Neuron (in vitro differentiated cells): ENCODE results near the gene ALPG.
"Not testable (repeated sequence)": the region's sequence is repeated elsewhere in the genome, so short reads cannot be mapped to it uniquely, and the experiment has no call there.

ENCODE experiments used
- H2AFZ ChIP-seq: one replicate; pipeline ENCODE4 v1.6.1; 2013; ENCODE audit warnings: low read depth, mild to moderate bottlenecking, inconsistent platforms, low read length, moderate library complexity
- H3K27me3 ChIP-seq: one replicate; pipeline ENCODE4 v1.6.1; 2013; ENCODE audit warnings: low read length; ENCODE audit not compliant: insufficient read depth
- H3K36me3 ChIP-seq: one replicate; pipeline ENCODE4 v1.6.1; 2013; ENCODE audit warnings: low read length; ENCODE audit not compliant: insufficient read depth
- H3K4me1 ChIP-seq: one replicate; pipeline ENCODE4 v1.6.1; 2013; ENCODE audit warnings: low read length; ENCODE audit not compliant: insufficient read depth
- H3K4me3 ChIP-seq: 2 replicates; pipeline ENCODE4 v1.5.1; 2013; ENCODE audit warnings: mild to moderate bottlenecking, low read length, moderate library complexity
- H3K9me3 ChIP-seq: one replicate; pipeline ENCODE4 v1.6.1; 2013; ENCODE audit warnings: low read length

The ALPG gene

DNA sequence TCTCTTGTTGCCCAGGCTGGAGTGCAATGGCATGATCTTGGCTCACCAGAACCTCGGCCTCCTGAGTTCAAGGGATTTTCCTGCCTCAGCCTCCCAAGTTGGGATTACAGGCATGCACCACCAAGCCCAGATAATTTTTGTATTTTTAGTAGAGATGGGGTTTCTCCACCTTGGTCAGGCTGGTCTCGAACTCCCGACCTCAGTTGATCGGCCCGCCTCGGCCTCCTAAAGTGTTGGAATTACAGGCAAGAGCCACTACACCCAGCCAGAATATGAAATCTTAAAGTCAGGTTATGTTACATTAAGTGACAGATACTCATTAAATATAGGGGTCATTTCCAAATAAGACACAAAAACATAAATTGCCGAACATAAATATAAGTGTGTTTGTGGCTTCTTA lies 12.2 kb upstream of the ALPG start:
- H3K4me3 ChIP-seq, H3K9me3 ChIP-seq, H3K36me3 ChIP-seq, H2AFZ ChIP-seq, H3K4me1 ChIP-seq: not testable (repeated sequence)
- peaks cover 17% of the 10 kb centered on the region for H3K27me3 ChIP-seq

DNA sequence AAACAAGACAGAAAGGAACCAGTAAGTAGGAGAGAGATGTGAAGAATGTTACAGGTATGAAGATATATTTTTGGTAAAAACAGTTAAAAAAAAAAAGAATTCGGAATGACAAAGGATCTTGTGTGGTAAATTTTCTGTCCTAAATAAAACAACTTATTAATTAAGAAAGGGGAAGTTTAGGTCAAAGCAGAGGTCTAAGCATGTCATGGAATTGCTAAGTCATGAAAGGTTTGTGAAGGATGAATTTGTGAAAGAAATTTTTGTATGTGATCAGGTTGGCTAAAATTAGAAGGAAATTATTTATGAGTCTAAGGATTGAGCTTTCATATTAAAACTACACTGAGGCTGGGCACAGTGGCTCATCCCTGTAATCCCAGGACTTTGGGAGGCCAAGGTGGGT lies 11.1 kb upstream of the ALPG start:
- Histone ChIP-seq H3K4me1 (no peaks in the 10 kb centered on the region), H3K9me3 (no peaks in the 10 kb centered on the region), H3K4me3 (no peak overlapping the region), H3K36me3 (no peaks in the 10 kb centered on the region), H2AFZ (no peak overlapping the region), H3K27me3 (peaks cover 8% of the 10 kb centered on the region)

DNA sequence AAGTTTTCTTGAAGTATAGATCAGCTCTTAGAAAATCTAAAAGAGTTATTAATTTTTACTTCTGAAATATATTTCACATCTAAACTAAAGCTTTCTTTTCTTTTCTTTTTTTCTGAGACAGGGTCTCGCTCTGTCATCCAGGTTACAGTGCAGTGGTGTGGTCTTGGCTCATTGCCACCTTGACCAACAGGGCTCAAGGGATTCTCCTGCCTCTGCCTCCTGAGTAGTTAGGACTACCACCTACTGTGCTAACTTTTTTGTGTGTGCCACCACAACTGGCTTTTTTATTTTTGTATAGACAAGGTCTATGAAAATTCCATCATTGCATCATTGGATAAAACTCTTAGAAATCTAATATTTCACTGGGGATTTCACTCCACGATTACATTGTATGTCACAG lies 10.0 kb upstream of the ALPG start:
- Histone ChIP-seq H3K27me3 (no peaks in the 10 kb centered on the region), H3K4me1 (no peaks in the 10 kb centered on the region), H3K9me3 (no peaks in the 10 kb centered on the region), H3K36me3 (no peaks in the 10 kb centered on the region), H3K4me3 (no peak overlapping the region), H2AFZ (no peak overlapping the region)

DNA sequence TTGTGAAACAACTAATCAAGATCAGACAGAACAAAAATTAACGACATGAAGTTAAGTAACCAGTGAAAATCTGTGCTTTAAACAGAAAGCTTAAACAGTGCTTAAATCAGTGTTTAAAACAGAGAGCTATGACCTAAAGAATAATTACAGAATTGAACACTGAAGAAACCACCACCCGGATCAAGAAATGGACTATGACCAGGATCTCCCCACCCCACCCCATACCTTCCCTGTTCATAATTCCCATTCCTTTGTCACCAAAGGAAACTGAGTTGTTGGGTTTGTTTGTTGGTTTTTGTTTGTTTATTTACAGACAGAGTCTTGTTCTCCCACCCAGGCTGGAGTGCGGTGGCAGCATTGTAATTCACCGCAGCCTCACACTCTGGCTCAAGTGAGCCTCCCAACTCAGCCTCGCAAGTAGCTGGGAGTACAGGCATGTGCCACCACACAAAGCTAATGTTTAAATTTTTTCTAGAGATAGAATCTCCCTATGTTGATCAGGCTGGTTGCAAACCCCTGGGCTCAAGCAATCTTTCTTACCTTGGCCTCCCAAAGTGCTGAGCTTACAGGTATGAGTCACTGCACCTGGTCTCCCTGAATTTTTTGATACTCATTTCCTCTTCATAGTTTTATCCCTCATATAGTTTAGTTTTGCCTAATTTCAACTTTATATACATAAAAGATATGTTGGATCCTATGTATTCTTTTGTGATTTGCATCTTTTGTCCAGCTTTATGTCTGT lies 8.2 kb upstream of the ALPG start:
- no peaks in the 10 kb centered on the region for H3K9me3 ChIP-seq
- H3K36me3 ChIP-seq, result no peaks in the 10 kb centered on the region
- no peaks in the 10 kb centered on the region for H3K27me3 ChIP-seq
- no peak overlapping the region for H3K4me3 ChIP-seq
- no peaks in the 10 kb centered on the region for H3K4me1 ChIP-seq
- H2AFZ ChIP-seq, result no peak overlapping the region

DNA sequence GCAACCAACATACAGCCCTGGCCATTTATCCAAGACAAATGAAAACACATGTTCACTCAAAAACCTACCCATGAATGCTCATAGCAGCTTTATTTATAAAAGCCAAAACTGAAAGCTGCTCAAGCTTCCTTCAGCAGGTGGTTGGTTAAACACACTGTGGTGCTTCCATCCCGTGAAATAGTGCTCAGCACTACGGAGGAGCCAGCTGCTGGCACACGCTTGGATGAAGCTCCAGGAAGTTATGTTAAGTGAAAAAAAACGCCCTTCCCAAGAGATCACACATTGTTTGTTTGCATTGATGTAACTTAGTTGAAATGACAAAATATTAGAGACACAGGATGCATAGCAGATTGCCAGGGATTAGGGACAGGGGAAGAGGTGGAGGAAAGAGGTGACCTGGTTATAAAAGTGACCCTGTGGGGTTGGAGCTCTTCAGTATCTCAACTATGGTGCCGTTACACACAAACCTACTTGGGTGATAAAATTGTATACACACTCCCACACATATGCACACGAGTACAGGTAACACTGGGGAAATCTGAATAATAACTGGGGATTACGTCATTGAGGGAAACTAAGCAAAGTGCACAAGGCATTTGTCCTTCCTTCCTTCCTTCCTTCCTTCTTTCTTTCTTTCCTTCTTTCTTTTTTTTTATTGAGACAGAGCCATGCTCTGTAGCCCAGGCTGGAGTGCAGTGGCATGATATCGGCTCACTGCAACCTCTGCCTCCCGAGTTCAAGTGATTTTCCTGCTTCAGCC lies 6.2 kb upstream of the ALPG start:
- Histone ChIP-seq H3K4me1 (no peaks in the 10 kb centered on the region), H3K9me3 (no peaks in the 10 kb centered on the region), H3K4me3 (no peak overlapping the region), H3K27me3 (no peaks in the 10 kb centered on the region), H3K36me3 (no peaks in the 10 kb centered on the region), H2AFZ (no peak overlapping the region)

DNA sequence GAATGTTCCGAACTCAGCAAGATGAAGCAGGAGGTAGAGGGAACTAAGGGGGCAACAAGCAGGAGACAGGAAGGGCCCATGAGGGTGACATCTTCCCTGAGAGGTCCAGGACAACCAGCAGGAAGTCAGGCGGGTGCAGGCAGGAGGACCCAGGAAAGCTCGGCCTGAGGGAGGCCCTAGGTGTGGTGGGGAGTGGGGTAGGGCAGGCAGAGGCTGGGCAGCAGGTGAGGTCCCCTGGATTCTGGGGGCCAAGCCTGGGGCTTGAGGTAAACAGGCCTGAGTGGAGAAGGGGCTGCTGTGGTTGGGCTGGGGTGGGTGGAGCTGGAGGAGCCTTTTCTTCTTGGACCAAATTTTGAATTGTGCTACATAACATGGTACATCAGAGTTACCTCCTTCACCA lies 4.1 kb upstream of the ALPG start:
- Histone ChIP-seq H3K4me3 (no peak overlapping the region), H3K4me1 (no peaks in the 10 kb centered on the region), H3K9me3 (no peaks in the 10 kb centered on the region), H2AFZ (no peak overlapping the region), H3K27me3 (no peaks in the 10 kb centered on the region), H3K36me3 (no peaks in the 10 kb centered on the region)

DNA sequence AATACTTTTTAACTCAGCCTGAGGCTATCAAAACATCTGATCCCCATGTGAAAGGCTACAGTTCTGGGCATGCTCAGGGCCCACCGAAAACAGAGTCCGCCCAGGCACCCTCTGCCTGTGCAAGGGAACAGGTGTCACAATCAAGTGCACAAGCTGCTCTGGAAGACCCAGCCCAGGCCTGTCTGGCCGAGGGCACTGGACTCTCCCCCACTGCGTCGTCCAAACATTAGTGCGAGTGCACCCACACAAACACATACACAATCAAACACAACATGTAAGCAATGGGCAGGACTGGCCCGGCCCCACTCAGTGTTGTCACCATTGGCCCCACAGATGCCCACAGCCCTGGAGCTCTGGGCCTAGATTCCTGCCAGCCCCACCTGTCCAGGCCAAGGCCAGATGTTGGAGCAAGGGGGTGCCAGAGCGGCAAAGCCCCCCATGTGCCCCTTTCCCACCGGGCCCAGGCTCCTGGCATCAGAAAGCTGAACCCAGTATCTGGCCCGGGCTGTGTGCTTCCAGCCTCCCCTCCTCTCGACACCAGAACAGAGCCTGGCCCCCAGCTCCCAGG lies 617 bp upstream of the ALPG start:
- Histone ChIP-seq H3K27me3 (no peaks in the 10 kb centered on the region), H3K4me1 (no peaks in the 10 kb centered on the region), H3K4me3 (no peak overlapping the region), H3K9me3 (no peaks in the 10 kb centered on the region), H3K36me3 (no peaks in the 10 kb centered on the region), H2AFZ (no peak overlapping the region)

DNA sequence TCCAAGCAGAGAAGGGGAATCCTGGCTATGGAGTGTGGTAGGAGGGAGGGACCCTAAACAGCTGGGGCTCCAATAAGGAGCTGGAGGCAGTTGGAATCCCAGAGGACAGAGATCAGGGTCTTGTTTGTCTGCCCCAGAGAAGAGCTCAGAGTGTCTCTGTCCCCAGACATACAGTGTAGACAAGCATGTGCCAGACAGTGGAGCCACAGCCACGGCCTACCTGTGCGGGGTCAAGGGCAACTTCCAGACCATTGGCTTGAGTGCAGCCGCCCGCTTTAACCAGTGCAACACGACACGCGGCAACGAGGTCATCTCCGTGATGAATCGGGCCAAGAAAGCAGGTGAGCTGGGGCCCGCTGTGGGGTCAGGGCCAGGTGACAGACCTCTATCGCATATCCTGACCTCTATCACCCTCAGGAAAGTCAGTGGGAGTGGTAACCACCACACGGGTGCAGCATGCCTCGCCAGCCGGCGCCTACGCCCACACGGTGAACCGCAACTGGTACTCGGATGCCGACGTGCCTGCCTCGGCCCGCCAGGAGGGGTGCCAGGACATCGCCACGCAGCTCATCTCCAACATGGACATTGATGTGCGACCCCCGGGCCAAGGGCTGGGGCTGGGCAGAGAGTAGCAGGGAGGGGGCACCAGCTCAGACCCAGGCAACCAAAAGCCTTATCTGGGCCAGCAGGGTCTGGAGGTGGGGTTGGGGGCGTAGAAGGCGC lies 945 bp downstream of the ALPG start:
- not testable (repeated sequence) for H3K36me3 ChIP-seq, H3K9me3 ChIP-seq, H2AFZ ChIP-seq, H3K27me3 ChIP-seq, H3K4me3 ChIP-seq, H3K4me1 ChIP-seq

DNA sequence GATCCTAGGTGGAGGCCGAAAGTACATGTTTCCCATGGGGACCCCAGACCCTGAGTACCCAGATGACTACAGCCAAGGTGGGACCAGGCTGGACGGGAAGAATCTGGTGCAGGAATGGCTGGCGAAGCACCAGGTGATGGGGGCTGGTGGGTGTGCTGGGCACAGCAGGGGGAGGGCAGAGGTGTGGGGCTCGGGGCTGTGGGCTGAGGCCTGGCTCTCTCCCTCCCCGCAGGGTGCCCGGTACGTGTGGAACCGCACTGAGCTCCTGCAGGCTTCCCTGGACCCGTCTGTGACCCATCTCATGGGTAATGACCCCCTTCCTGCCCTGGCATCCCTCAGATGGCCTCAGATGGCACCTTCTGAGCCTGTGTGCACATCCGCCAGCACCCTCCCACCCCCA lies 1.6 kb downstream of the ALPG start:
- not testable (repeated sequence) for H2AFZ ChIP-seq, H3K27me3 ChIP-seq

DNA sequence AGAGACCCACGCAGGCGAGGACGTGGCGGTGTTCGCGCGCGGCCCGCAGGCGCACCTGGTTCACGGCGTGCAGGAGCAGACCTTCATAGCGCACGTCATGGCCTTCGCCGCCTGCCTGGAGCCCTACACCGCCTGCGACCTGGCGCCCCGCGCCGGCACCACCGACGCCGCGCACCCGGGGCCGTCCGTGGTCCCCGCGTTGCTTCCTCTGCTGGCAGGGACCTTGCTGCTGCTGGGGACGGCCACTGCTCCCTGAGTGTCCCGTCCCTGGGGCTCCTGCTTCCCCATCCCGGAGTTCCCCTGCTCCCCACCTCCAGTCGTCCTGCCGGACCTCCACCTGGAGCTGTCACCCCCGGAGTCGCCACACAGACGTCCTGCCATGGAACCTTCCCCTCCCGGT lies 3.0 kb downstream of the ALPG start:
- H3K4me1 ChIP-seq, H3K9me3 ChIP-seq, H2AFZ ChIP-seq, H3K4me3 ChIP-seq, H3K36me3 ChIP-seq: not testable (repeated sequence)
- H3K27me3 ChIP-seq, result peaks cover 10% of the 10 kb centered on the region

More for the DNA sequence above, 1.6 kb downstream of the ALPG start:
- not testable (repeated sequence) for H3K9me3 ChIP-seq, H3K36me3 ChIP-seq, H3K4me1 ChIP-seq, H3K4me3 ChIP-seq

DNA sequence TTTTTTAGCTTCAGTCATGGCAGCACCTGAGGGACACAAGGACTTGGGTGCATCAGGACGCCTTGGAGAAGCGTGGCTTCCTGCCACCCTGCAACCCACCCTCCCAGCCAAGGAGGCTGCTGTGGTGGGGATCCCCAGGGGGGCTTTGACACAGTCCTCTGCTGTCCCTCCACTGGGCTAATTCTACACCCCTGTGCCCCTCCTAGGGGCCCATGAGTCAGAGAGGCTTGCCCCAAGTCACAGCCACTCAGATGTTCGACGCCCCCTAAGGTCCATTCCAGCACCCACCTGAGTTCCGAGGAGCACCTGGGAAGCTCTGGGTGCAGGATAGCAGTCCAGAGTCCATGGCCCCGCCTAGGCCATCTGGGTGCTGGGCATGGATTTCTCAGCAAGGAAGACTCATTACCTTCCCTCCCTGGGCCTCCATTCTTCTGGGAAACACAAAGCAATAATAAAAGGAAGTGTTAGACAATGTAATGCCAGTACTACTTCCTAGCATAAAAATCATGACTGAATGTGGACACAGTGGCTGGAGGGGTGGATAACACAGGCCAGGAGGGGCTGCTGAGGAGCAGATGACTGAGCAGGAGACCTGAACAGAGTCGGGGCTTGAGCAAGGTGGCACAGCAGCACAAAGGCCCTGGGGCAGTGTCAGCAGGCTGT lies 3.7 kb downstream of the ALPG start:
- no peak overlapping the region for H2AFZ ChIP-seq
- no peak overlapping the region for H3K4me3 ChIP-seq
- H3K4me1 ChIP-seq, result no peaks in the 10 kb centered on the region
- H3K27me3 ChIP-seq, result peaks cover 17% of the 10 kb centered on the region
- no peaks in the 10 kb centered on the region for H3K36me3 ChIP-seq
- H3K9me3 ChIP-seq, result no peaks in the 10 kb centered on the region

DNA sequence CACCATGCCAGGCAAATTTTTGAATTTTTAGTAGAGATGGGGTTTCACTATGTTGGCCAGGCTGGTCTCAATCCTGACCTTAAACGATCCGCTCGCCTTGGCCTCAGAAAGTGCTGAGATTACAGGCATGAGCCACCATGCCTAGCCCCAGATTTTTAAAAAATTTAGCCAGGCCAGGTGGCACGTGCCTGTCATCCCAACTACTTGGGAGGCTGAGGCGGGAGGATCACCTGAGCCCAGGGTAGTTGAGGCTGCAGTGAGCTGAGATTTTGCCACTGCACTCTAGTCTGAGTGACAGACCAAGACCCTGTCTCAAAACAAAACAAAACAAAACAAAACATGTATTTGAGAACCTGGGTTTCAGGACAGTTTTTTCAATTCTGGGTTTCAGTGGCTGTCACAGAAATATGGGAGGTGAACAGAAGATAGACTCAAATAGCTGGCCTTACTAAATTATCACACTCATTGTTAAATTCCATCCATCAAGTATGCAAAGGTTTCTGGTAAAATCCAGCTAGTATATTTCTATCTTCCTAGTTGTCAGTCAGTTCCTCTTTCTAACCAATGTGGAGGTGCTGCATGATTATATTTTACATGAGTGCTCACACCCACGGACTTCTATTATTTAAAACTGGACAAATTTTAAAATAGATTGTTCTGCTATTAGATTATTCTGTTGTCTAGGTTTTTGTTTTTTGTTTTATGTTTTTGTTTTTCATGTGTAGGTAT lies 5.4 kb downstream of the ALPG start:
- no peaks in the 10 kb centered on the region for H3K4me1 ChIP-seq
- no peak overlapping the region for H2AFZ ChIP-seq
- peaks cover 34% of the 10 kb centered on the region for H3K27me3 ChIP-seq
- no peak overlapping the region for H3K4me3 ChIP-seq
- no peaks in the 10 kb centered on the region for H3K9me3 ChIP-seq
- H3K36me3 ChIP-seq, result no peaks in the 10 kb centered on the region
